CD4-positive, alpha-beta memory T cell (primary cell): ENCODE data around the gene OR52E2. TPM values are rescaled to one million over a fixed set of nuclear protein-coding genes. Genes with fewer than 3 reads are reported as not detected.

Source experiments
- CTCF ChIA-PET: fragments of 350-600 bp; sonication (Branson Sonifier 250); formaldehyde crosslinking; loops from one replicate; lab custom pipeline; 2021; ENCODE audit warnings: inconsistent platforms; ENCODE audit not compliant: partially characterized antibody; lab: Charles Lee
- POLR2A ChIA-PET: fragments of 350-600 bp; sonication (Branson Sonifier 250); formaldehyde crosslinking; loops from one replicate; lab custom pipeline; 2021; ENCODE audit not compliant: partially characterized antibody; lab: Charles Lee
- DNase-seq, 5 donors: peaks; one replicate each; pipeline versions ENCODE4 v3.0.0 to v3.0.0-alpha.2; 2020 to 2022; ENCODE audit warnings: mixed read lengths in 1 of 5
- H3K27ac ChIP-seq: one replicate; pipeline ENCODE4 v1.7.0; 2013; ENCODE audit warnings: low read depth, low read length
- H3K27me3 ChIP-seq: 2 replicates; pipeline ENCODE4 v1.7.0; 2013; ENCODE audit warnings: mild to moderate bottlenecking, low read length, moderate library complexity; ENCODE audit not compliant: insufficient read depth
- H3K36me3 ChIP-seq: 2 replicates; pipeline ENCODE4 v1.7.0; 2013; ENCODE audit warnings: mild to moderate bottlenecking, low read length, moderate library complexity; ENCODE audit not compliant: insufficient read depth
- H3K4me1 ChIP-seq: 2 replicates; pipeline ENCODE4 v1.7.0; 2013; ENCODE audit warnings: mild to moderate bottlenecking, low read length, moderate library complexity; ENCODE audit not compliant: insufficient read depth
- H3K4me3 ChIP-seq, 2 donors: one replicate each; pipeline ENCODE4 v1.7.0; 2013; ENCODE audit warnings: low read length in 2 of 2, mild to moderate bottlenecking in 1 of 2
- H3K9me3 ChIP-seq, 2 donors: one replicate each; pipeline ENCODE4 v1.7.0; 2013; ENCODE audit warnings: low read length in 2 of 2, control low read depth in 1 of 2; ENCODE audit not compliant: control insufficient read depth in 1 of 2
- H3K27ac Mint-ChIP-seq, 7 donors: one replicate each; pipeline ENCODE4 v1.8.0; 2020 to 2021; ENCODE audit warnings: mixed read lengths in 7 of 7, mild to moderate bottlenecking in 6 of 7, inconsistent platforms in 3 of 7, moderate library complexity in 3 of 7
- H3K27me3 Mint-ChIP-seq, 2 donors: one replicate each; pipeline ENCODE4 v1.8.0; 2020 to 2021; ENCODE audit warnings: mixed read lengths in 2 of 2
- H3K36me3 Mint-ChIP-seq, 2 donors: one replicate each; pipeline ENCODE4 v1.8.0; 2020 to 2021; ENCODE audit warnings: mixed read lengths in 2 of 2, inconsistent platforms in 1 of 2, mild to moderate bottlenecking in 1 of 2
- H3K4me1 Mint-ChIP-seq, 4 donors: one replicate each; pipeline ENCODE4 v1.8.0; 2020 to 2021; ENCODE audit warnings: mixed read lengths in 4 of 4, mild to moderate bottlenecking in 1 of 4
- H3K4me3 Mint-ChIP-seq, 8 donors: one replicate each; pipeline ENCODE4 v1.8.0; 2020 to 2021; ENCODE audit warnings: mixed read lengths in 8 of 8, mild to moderate bottlenecking in 7 of 8, moderate library complexity in 6 of 8, inconsistent platforms in 3 of 8
- H3K9me3 Mint-ChIP-seq, 8 donors: one replicate each; pipeline ENCODE4 v1.8.0; 2020 to 2021; ENCODE audit warnings: mixed read lengths in 8 of 8, mild to moderate bottlenecking in 5 of 8, inconsistent platforms in 3 of 8, moderate library complexity in 1 of 8
- intact Hi-C: fragments of 100-400 bp; cut with micrococcal nuclease; formaldehyde crosslinking; loops from one replicate; pipeline ENCODE4 v1.15.1; 2023
- polyA plus RNA-seq, 2 donors: library from polyadenylated mRNA; unstranded; fragments of 300-500 nt; fragmentation: Illumina TruSeq; gene quantifications; one replicate each; pipeline ENCODE4 v1.2.3, GENCODE V29; 2021
- total RNA-seq, 2 experiments: library from RNA; stranded (reverse); gene quantifications; one replicate each; pipeline ENCODE4 v1.2.3, GENCODE V29; 2021

The OR52E2 gene
- total and polyA plus RNA-seq, 4 experiments from 2014 or later: not detected

DNA sequence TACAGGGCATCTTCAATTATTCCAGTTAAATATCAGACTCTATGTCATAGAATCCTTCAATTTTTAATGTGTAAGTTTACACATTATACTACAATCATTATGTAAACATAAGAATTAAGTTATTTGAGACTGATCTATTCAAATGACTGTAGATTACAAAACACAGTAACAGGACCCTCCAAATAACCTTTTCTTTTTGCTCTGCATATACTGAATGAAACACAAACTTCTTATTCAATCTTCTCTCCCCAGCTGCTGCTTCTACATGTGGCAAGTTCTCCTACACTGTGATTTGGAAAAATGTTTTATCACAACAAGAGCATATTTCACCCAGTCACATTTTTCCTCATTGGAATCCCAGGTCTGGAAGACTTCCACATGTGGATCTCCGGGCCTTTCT lies 13.2 kb downstream of the OR52E2 start, which contains the start of gene OR52J3:
OR52J3 (plus strand) TSS at position 301 of the 400 bp plus-strand sequence; CDS start at position 301, 0 bp downstream.
- Histone ChIP-seq H3K27ac (no peak within 1 kb of the TSS), H3K36me3 (no peaks in the 10 kb centered on the region), H3K4me1 (no peaks in the 10 kb centered on the region), H3K9me3 (no peaks in the 10 kb centered on the region), H3K27me3 (no peaks in the 10 kb centered on the region), H3K4me3 (no peak within 1 kb of the TSS)
- ChIA-PET CTCF (no interaction called here), POLR2A (no interaction called here)
- DNase-seq: no peak
- Mint-ChIP-seq H3K4me1 (no peaks in the 10 kb centered on the region), H3K27me3 (no peaks in the 10 kb centered on the region), H3K36me3 (no peaks in the 10 kb centered on the region), H3K9me3 (peaks cover 0 to 5% (median 0%) of the 10 kb centered on the region in 8 donors), H3K27ac (no peak within 1 kb of the TSS), H3K4me3 (no peak within 1 kb of the TSS)
- intact Hi-C loops: no loop called here

DNA sequence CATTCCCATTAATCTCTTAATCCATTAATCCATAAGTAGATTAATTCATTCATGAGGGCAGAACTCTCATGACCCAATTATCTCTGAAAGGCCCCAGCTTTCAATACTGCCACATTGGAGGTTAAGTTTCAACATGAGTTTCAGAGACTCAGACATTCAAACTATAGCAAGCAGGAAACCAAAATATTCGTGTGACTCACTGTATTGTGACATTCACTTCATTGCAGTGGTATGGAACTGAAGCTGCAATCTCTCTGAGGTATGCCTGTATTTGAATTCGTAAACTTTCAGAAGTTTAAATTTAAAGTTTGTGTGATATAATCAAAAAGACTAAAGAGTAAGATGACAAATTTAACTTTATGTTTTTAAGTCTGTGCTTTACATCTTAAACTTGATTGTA lies 16.0 kb downstream of the OR52E2 start:
- intact Hi-C loops: no loop called here
- ChIA-PET CTCF (interaction anchor here (1.1 kb wide), 1 partner anchor 31 kb away, joined by 3 read pairs; no protein-coding TSS in a partner anchor), POLR2A (no interaction called here)
- no peaks in the 10 kb centered on the region for H3K27me3 ChIP-seq
- H3K9me3 Mint-ChIP-seq: peaks cover 0 to 5% (median 0%) of the 10 kb centered on the region in 8 donors
- no peaks in the 10 kb centered on the region for H3K4me1 Mint-ChIP-seq
- no peak overlapping the region for H3K4me3 Mint-ChIP-seq
- H3K27me3 Mint-ChIP-seq: no peaks in the 10 kb centered on the region
- H3K27ac Mint-ChIP-seq: no peak overlapping the region
- no peaks in the 10 kb centered on the region for H3K36me3 ChIP-seq
- no peak for DNase-seq
- H3K27ac ChIP-seq: no peak overlapping the region
- no peaks in the 10 kb centered on the region for H3K9me3 ChIP-seq
- no peaks in the 10 kb centered on the region for H3K4me1 ChIP-seq
- no peaks in the 10 kb centered on the region for H3K36me3 Mint-ChIP-seq
- no peak overlapping the region for H3K4me3 ChIP-seq

DNA sequence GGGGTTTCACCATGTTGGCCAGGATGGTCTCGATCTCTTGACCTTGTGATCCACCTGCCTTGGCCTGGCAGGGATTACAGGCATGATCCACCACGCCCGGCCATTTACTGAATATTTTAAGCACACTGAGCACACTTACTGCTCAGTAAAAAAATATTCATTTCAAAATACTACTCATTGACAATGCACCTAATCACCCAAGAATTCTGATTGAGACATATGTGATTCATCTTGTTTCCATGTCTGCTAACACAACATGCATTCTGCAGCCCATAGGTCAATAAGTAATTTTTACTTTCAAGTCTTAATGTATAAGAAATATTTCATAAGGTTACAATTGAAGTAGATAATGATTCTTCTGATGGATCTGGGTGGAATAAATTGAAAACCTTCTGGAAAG lies 17.3 kb downstream of the OR52E2 start:
- POLR2A ChIA-PET: no interaction called here
- H3K27me3 Mint-ChIP-seq: no peaks in the 10 kb centered on the region

DNA sequence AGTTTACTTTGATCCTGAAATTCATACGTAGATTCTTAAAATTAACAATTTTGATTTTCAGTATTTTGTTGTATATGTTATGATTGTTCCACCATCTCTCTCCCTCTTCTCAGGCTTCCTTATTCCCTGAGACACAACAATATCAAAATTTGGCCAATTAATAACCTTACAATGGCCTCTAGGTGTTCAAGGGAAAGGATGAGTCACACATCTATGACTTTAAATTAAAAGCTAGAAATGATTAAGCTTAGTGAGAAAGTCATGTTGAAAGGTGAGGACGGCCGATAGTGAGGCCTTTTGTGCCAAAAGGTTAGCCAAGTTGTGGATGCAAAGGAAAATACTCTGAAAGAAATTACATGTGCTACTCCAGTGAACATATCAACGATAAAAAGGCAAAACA lies 18.6 kb downstream of the OR52E2 start:
- H3K4me1 ChIP-seq: no peaks in the 10 kb centered on the region
- H3K4me1 Mint-ChIP-seq: no peaks in the 10 kb centered on the region
- intact Hi-C loops: no loop called here
- ChIA-PET CTCF (no interaction called here), POLR2A (no interaction called here)
- H3K9me3 ChIP-seq: no peaks in the 10 kb centered on the region
- no peak overlapping the region for H3K27ac ChIP-seq
- H3K27ac Mint-ChIP-seq: no peak overlapping the region
- no peaks in the 10 kb centered on the region for H3K36me3 Mint-ChIP-seq
- no peak for DNase-seq
- H3K27me3 ChIP-seq: no peaks in the 10 kb centered on the region
- no peak overlapping the region for H3K4me3 ChIP-seq
- no peak overlapping the region for H3K4me3 Mint-ChIP-seq
- H3K27me3 Mint-ChIP-seq: no peaks in the 10 kb centered on the region
- no peaks in the 10 kb centered on the region for H3K36me3 ChIP-seq
- peaks cover 0 to 3% (median 0%) of the 10 kb centered on the region in 8 donors for H3K9me3 Mint-ChIP-seq

More for the DNA sequence above, 17.3 kb downstream of the OR52E2 start:
- no peaks in the 10 kb centered on the region for H3K4me1 Mint-ChIP-seq
- H3K27ac Mint-ChIP-seq: no peak overlapping the region
- H3K36me3 Mint-ChIP-seq: no peaks in the 10 kb centered on the region
- Histone ChIP-seq H3K27me3 (no peaks in the 10 kb centered on the region), H3K27ac (no peak overlapping the region), H3K9me3 (no peaks in the 10 kb centered on the region), H3K36me3 (no peaks in the 10 kb centered on the region), H3K4me1 (no peaks in the 10 kb centered on the region), H3K4me3 (no peak overlapping the region)
- H3K9me3 Mint-ChIP-seq: peaks cover 0 to 6% (median 0%) of the 10 kb centered on the region in 8 donors
- CTCF ChIA-PET: no interaction called here
- no peak overlapping the region for H3K4me3 Mint-ChIP-seq
- intact Hi-C loops: no loop called here
- DNase-seq: no peak

DNA sequence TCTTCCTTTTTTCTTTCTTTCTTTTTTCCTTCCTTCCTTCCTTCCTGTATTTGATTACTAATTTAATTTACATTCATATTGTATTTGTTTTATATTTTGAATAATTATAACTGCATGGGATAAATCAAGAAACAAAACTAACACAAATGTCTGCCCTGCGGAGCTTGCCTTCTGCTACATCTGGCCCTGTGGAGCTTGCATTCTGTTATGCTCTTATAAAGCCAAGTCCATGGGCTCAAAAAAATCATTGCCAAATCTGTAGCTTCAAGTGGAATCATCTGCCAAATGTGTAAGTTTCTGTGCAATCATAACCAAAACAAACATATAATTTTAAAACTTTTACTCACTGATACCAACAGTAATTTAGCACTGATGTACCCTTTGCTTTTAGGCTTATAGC lies 21.1 kb downstream of the OR52E2 start:
- DNase-seq: no peak
- ChIA-PET CTCF (no interaction called here), POLR2A (no interaction called here)
- H3K4me3 Mint-ChIP-seq: no peak overlapping the region
- intact Hi-C loops: no loop called here
- Histone ChIP-seq H3K9me3 (no peaks in the 10 kb centered on the region), H3K4me3 (no peak overlapping the region), H3K36me3 (no peaks in the 10 kb centered on the region), H3K27ac (no peak overlapping the region), H3K4me1 (no peaks in the 10 kb centered on the region), H3K27me3 (no peaks in the 10 kb centered on the region)
- peaks cover 0 to 3% (median 0%) of the 10 kb centered on the region in 8 donors for H3K9me3 Mint-ChIP-seq
- no peak overlapping the region for H3K27ac Mint-ChIP-seq
- no peaks in the 10 kb centered on the region for H3K27me3 Mint-ChIP-seq
- no peaks in the 10 kb centered on the region for H3K36me3 Mint-ChIP-seq
- H3K4me1 Mint-ChIP-seq: no peaks in the 10 kb centered on the region

DNA sequence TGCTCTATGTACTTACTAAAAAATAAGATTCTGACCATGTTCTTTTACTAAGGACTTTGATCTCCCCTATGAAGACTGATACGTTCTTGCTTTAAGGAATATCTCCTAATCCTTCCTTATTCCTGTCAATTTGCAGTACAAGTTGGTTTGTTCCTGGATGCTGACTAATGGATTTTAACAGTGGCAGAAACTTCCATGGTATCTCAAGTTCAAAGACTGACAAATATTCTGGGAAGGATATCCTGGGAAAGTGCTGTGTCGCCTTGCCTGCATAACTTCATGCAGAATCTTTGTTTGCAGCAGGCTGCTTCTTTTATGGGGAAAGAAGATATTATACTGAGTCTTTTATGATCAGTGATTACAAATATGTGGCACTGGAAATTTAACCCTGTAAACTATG lies 21.5 kb downstream of the OR52E2 start:
- H3K9me3 Mint-ChIP-seq: peaks cover 0 to 3% (median 0%) of the 10 kb centered on the region in 8 donors
- H3K27me3 ChIP-seq: no peaks in the 10 kb centered on the region
- H3K9me3 ChIP-seq: no peaks in the 10 kb centered on the region
- H3K36me3 ChIP-seq: no peaks in the 10 kb centered on the region
- CTCF ChIA-PET: no interaction called here
- no peaks in the 10 kb centered on the region for H3K27me3 Mint-ChIP-seq
- no peak for DNase-seq
- H3K36me3 Mint-ChIP-seq: no peaks in the 10 kb centered on the region
- H3K4me3 Mint-ChIP-seq: no peak overlapping the region
- H3K4me1 Mint-ChIP-seq: no peaks in the 10 kb centered on the region
- H3K4me1 ChIP-seq: no peaks in the 10 kb centered on the region
- intact Hi-C loops: no loop called here
- H3K27ac Mint-ChIP-seq: no peak overlapping the region
- H3K4me3 ChIP-seq: no peak overlapping the region
- no peak overlapping the region for H3K27ac ChIP-seq
- POLR2A ChIA-PET: no interaction called here

DNA sequence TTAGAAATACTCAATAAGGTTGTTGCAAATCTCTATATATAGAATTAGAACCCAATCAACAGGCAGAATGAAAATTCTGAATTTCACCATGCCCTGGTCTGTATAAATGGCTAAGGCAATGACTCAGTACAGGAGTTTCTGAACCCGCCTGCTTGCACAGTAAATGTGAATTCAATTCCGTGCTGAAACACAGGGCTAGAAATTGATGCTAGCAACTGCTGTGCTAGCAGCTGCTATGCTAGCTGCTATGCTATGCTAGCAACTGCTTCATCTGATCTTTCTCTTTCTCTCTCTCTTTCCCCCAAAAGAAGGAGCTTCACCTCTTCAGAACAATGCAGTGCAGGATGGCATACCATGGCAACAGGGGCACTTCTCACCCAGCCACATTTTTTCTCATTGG lies 22.8 kb downstream of the OR52E2 start:
- Mint-ChIP-seq H3K9me3 (peaks cover 0 to 3% (median 0%) of the 10 kb centered on the region in 8 donors), H3K27ac (no peak overlapping the region), H3K4me1 (no peaks in the 10 kb centered on the region), H3K27me3 (no peaks in the 10 kb centered on the region), H3K4me3 (no peak overlapping the region), H3K36me3 (no peaks in the 10 kb centered on the region)
- no peak overlapping the region for H3K27ac ChIP-seq
- DNase-seq: no peak
- H3K27me3 ChIP-seq: no peaks in the 10 kb centered on the region
- POLR2A ChIA-PET: no interaction called here
- CTCF ChIA-PET: no interaction called here
- H3K4me3 ChIP-seq: no peak overlapping the region
- no peaks in the 10 kb centered on the region for H3K36me3 ChIP-seq
- H3K9me3 ChIP-seq: no peaks in the 10 kb centered on the region
- H3K4me1 ChIP-seq: no peaks in the 10 kb centered on the region
- intact Hi-C loops: no loop called here

DNA sequence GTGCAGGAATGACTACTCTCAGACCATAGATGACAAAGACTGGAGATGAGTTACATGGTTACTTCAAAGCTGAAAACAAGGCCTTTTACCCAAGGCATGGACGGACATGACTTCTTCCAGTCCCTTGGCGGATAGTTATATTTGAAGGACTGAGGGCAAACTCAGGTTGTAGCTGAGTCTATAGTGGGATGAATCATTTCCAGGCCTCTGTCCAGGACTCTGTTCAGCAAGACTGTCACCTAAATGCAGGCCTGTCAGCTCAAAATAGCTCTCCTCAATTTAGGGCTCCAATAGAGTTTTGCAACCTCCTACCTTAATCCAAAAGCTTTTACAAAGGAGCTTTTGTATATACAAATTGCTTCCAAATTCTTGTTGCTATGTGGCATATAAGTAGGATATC lies 37.4 kb downstream of the OR52E2 start:
- no peak overlapping the region for H3K27ac Mint-ChIP-seq
- ChIA-PET POLR2A (no interaction called here), CTCF (no interaction called here)
- H3K4me1 ChIP-seq: no peaks in the 10 kb centered on the region
- H3K36me3 ChIP-seq: no peaks in the 10 kb centered on the region
- H3K4me3 ChIP-seq: no peak overlapping the region
- no peak for DNase-seq
- peaks cover 0 to 42% (median 25%) of the 10 kb centered on the region in 8 donors for H3K9me3 Mint-ChIP-seq
- no peaks in the 10 kb centered on the region for H3K4me1 Mint-ChIP-seq
- intact Hi-C loops: no loop called here
- H3K36me3 Mint-ChIP-seq: no peaks in the 10 kb centered on the region
- H3K27ac ChIP-seq: no peak overlapping the region
- H3K27me3 Mint-ChIP-seq: no peaks in the 10 kb centered on the region
- no peak overlapping the region for H3K4me3 Mint-ChIP-seq
- peaks cover 0 to 4% of the 10 kb centered on the region in 2 donors for H3K9me3 ChIP-seq
- no peaks in the 10 kb centered on the region for H3K27me3 ChIP-seq
